CD4-positive, alpha-beta T cell (primary cell): ENCODE data around the gene TMEM132D. TPM values are rescaled to one million over a fixed set of nuclear protein-coding genes. Genes with fewer than 3 reads are reported as not detected.

ENCODE experiments used
- ATAC-seq: fragments of 200-7000 bp; cut with Tn5 transposase; one replicate; pipeline ENCODE4 v1.10.0; 2022; ENCODE audit warnings: mild to moderate bottlenecking; ENCODE audit not compliant: poor library complexity
- CTCF ChIA-PET: fragments of 350-600 bp; sonication (Branson Sonifier 250); formaldehyde crosslinking; loops from one replicate; lab custom pipeline; 2021; ENCODE audit warnings: antibody characterized with exemption, inconsistent platforms; lab: Charles Lee
- POLR2A ChIA-PET: fragments of 350-600 bp; sonication (Branson Sonifier 250); formaldehyde crosslinking; loops from one replicate; lab custom pipeline; 2021; ENCODE audit warnings: antibody characterized with exemption, inconsistent platforms; lab: Charles Lee
- DNase-seq, 14 experiments: peaks; one replicate each; pipeline ENCODE4 v3.0.0-alpha.2; 2013 to 2020; ENCODE audit warnings: mixed read lengths in 2 of 14
- H3K27ac ChIP-seq, 2 donors: one replicate each; pipeline versions ENCODE4 v1.5.1 to v1.7.0; 2013; ENCODE audit warnings: low read length in 2 of 2, low read depth in 1 of 2, mild to moderate bottlenecking in 1 of 2
- H3K27me3 ChIP-seq, 2 experiments: 1 replicate in 1 of 2; 2 replicates in 1 of 2; pipeline versions ENCODE4 v1.6.1 to v1.7.0; 2013; ENCODE audit warnings: low read length in 2 of 2, control low read depth in 1 of 2, mild to moderate bottlenecking in 1 of 2, moderate library complexity in 1 of 2; ENCODE audit not compliant: insufficient read depth in 2 of 2, control insufficient read depth in 1 of 2
- H3K36me3 ChIP-seq: one replicate; pipeline ENCODE4 v1.6.1; 2013; ENCODE audit warnings: low read length, control low read depth; ENCODE audit not compliant: insufficient read depth
- H3K4me1 ChIP-seq: one replicate; pipeline ENCODE4 v1.6.1; 2013; ENCODE audit warnings: low read length, control low read depth; ENCODE audit not compliant: insufficient read depth
- H3K4me3 ChIP-seq: one replicate; pipeline ENCODE4 v1.5.1; 2013; ENCODE audit warnings: mild to moderate bottlenecking, low read length, moderate library complexity
- H3K9me3 ChIP-seq, 2 experiments: 1 replicate in 1 of 2; 2 replicates in 1 of 2; pipeline versions ENCODE4 v1.6.1 to v1.7.0; 2013; ENCODE audit warnings: low read length in 2 of 2, mild to moderate bottlenecking in 2 of 2, control low read depth in 1 of 2, moderate library complexity in 1 of 2; ENCODE audit not compliant: control insufficient read depth in 1 of 2, insufficient read depth in 1 of 2
- H3K27ac Mint-ChIP-seq: one replicate; pipeline ENCODE4 v1.8.0; 2020; ENCODE audit warnings: mixed read lengths
- H3K27me3 Mint-ChIP-seq: one replicate; pipeline ENCODE4 v1.8.0; 2021; ENCODE audit warnings: mixed read lengths
- H3K36me3 Mint-ChIP-seq: one replicate; pipeline ENCODE4 v1.8.0; 2021; ENCODE audit warnings: low read depth, mixed read lengths
- H3K4me1 Mint-ChIP-seq: one replicate; pipeline ENCODE4 v1.8.0; 2021; ENCODE audit warnings: low read depth, mixed read lengths
- H3K4me3 Mint-ChIP-seq: one replicate; pipeline ENCODE4 v1.8.0; 2020; ENCODE audit warnings: mild to moderate bottlenecking, mixed read lengths
- H3K9me3 Mint-ChIP-seq: one replicate; pipeline ENCODE4 v1.8.0; 2020; ENCODE audit warnings: mixed read lengths
- CTCF ChIP-seq: fragments of 200-600 bp; IDR thresholded peaks from one replicate; pipeline ENCODE4 v1.8.0; 2022; ENCODE audit warnings: antibody characterized with exemption, mild to moderate bottlenecking
- intact Hi-C, 2 experiments: fragments of 100-400 bp; cut with DNase I in 1 of 2; cut with micrococcal nuclease in 1 of 2; formaldehyde crosslinking; loops; one replicate each; pipeline versions ENCODE4 v1.15.1 to v1.9.0; 2023 to 2025; cut with DNase I, micrococcal nuclease
- total RNA-seq, 174 experiments: library from RNA in 2 of 174; stranded (reverse) in 2 of 174; gene quantifications; one replicate each; pipeline ENCODE4 v1.2.3 and lab custom pipeline; 2021 to 2026

The TMEM132D gene
- total RNA-seq, 2 experiments from 2014 or later: not detected

GRCh38 chr12:129659961-129660622 lies 243.7 kb downstream of the TMEM132D start:
- no peak overlapping the region for H3K4me3 ChIP-seq
- H3K4me1 ChIP-seq: no peaks in the 10 kb centered on the region
- Mint-ChIP-seq H3K4me3 (no peak overlapping the region), H3K36me3 (no peaks in the 10 kb centered on the region), H3K27ac (no peak overlapping the region), H3K4me1 (no peaks in the 10 kb centered on the region), H3K9me3 (peaks cover 3% of the 10 kb centered on the region), H3K27me3 (no peaks in the 10 kb centered on the region)
- TF ChIP-seq CTCF: no peak
- no peak for DNase-seq
- H3K27me3 ChIP-seq: no peaks in the 10 kb centered on the region
- ATAC-seq: no peak
- no peak overlapping the region for H3K27ac ChIP-seq
- H3K9me3 ChIP-seq: peaks cover 0 to 3% of the 10 kb centered on the region in 2 experiments
- intact Hi-C loops: loop anchor here in 1 of 2 experiments (10.0 kb wide), 1 partner anchor 265 kb away; no protein-coding TSS in a partner anchor
- H3K36me3 ChIP-seq: no peaks in the 10 kb centered on the region
- ChIA-PET POLR2A (no interaction called here), CTCF (no interaction called here)

DNA sequence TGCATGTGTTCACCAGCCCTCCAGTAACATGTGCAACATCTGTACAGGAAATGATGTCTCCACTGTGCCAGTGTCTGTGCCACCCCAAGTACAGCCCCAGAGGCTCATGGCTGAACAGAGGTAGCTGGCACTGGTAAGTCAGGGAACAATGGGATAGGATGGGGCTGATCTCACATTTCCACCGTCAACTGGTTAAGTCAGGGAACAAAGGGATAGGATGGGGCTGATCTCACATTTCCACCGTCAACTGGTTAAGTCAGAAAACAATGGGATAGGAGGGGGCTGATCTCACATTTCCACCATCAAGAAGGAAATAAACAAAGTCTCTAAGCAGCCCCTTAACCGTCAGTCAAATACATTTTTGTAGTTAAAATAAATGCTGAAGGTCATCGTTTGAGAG lies 246.6 kb downstream of the TMEM132D start:
- Mint-ChIP-seq H3K4me1 (no peaks in the 10 kb centered on the region), H3K27ac (no peak overlapping the region), H3K27me3 (no peaks in the 10 kb centered on the region), H3K4me3 (no peak overlapping the region), H3K9me3 (peaks cover 7% of the 10 kb centered on the region), H3K36me3 (no peaks in the 10 kb centered on the region)
- POLR2A ChIA-PET: no interaction called here
- Histone ChIP-seq H3K9me3 (peaks cover 0 to under 1% of the 10 kb centered on the region in 2 experiments), H3K27ac (no peak overlapping the region), H3K36me3 (no peaks in the 10 kb centered on the region), H3K27me3 (no peaks in the 10 kb centered on the region), H3K4me1 (no peaks in the 10 kb centered on the region), H3K4me3 (no peak overlapping the region)
- CTCF ChIA-PET: no interaction called here
- intact Hi-C loops: no loop called here
- ATAC-seq (no peak), DNase-seq (no peak)
- no peak for TF ChIP-seq CTCF

DNA sequence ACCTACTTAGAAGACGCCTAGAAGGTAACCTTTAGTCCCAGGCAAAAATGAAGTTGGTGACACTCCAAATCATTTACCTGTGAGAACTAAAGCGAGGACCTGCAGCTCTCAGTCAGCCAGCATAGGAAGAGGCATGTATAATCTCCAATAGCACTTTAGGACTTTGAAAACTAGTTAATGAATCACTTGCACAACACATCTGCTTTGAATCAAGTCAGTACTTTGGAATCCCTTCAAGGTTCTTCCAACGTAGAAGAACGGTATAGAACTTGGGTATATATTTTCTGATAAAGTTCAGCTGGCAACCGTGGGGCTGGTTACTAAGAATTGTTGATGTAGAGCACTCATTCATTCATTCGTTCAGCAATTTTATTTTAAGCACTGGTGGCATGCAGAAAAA lies 251.9 kb downstream of the TMEM132D start:
- Histone ChIP-seq H3K4me3 (no peak overlapping the region), H3K9me3 (no peaks in the 10 kb centered on the region), H3K27me3 (no peaks in the 10 kb centered on the region), H3K4me1 (no peaks in the 10 kb centered on the region), H3K27ac (no peak overlapping the region), H3K36me3 (no peaks in the 10 kb centered on the region)
- Mint-ChIP-seq H3K27me3 (no peaks in the 10 kb centered on the region), H3K4me1 (no peaks in the 10 kb centered on the region), H3K9me3 (peaks cover 12% of the 10 kb centered on the region), H3K36me3 (no peaks in the 10 kb centered on the region), H3K4me3 (no peak overlapping the region), H3K27ac (no peak overlapping the region)
- no peak for DNase-seq
- intact Hi-C loops: no loop called here
- no peak for TF ChIP-seq CTCF
- ATAC-seq: no peak
- POLR2A ChIA-PET: no interaction called here
- CTCF ChIA-PET: no interaction called here
